Measurements from ENCODE around the gene GAB2. TPM values are rescaled to one million over a fixed set of nuclear protein-coding genes. Genes with fewer than 3 reads are reported as not detected.

GAB2 gene
- total RNA-seq, 4 donors from 2014 or later, result 23.3 to 65.6 (median 58.8) TPM

- TF ChIP-seq CTCF (IDR thresholded peaks at IDR 0.05; ENCODE audit: low read depth), result no peak
Measured at GRCh38 chr11:78176605-78177141, 240.9 kb downstream of the GAB2 start.

GRCh38 chr11:78171951-78172350 is 245.7 kb downstream of the GAB2 start:
- no peak for TF ChIP-seq CTCF (IDR thresholded peaks at IDR 0.05; ENCODE audit: low read depth)

GRCh38 chr11:78170874-78171549 is 246.6 kb downstream of the GAB2 start:
- no peak for TF ChIP-seq CTCF (IDR thresholded peaks at IDR 0.05; ENCODE audit: low read depth)

- no peak for TF ChIP-seq CTCF (IDR thresholded peaks at IDR 0.05; ENCODE audit: low read depth)
Measured at GRCh38 chr11:78170413-78170812, 247.2 kb downstream of the GAB2 start.

GRCh38 chr11:78168539-78169477 is 248.8 kb downstream of the GAB2 start:
- TF ChIP-seq CTCF (IDR thresholded peaks at IDR 0.05; ENCODE audit: low read depth), result no peak

GRCh38 chr11:78166855-78167469 is 250.7 kb downstream of the GAB2 start:
- no peak for TF ChIP-seq CTCF (IDR thresholded peaks at IDR 0.05; ENCODE audit: low read depth)

Other genes starting within 250 kb of the GAB2 start
- 10 to 100 TPM; 10.6 to 16.1 (median 11.7) TPM for gene KCTD21, start 229.2 kb downstream of the GAB2 start, total RNA-seq
- 10 to 100 TPM in 2 of 4 donors, 1 to 10 TPM in 2; 6.8 to 13.2 (median 9.8) TPM for gene USP35, start 228.9 kb downstream of the GAB2 start, total RNA-seq
- 10 to 100 TPM; 11.4 to 17.3 (median 15.2) TPM for gene NARS2, start 157.0 kb upstream of the GAB2 start, total RNA-seq

Measured in subcutaneous adipose tissue (tissue), 4 donors.